Neural cell (in vitro differentiated cells): Measurements from ENCODE around the gene HTD2. TPM values are rescaled to one million over a fixed set of nuclear protein-coding genes. Genes with fewer than 3 reads are reported as not detected.
"Not testable (repeated sequence)": the region's sequence is repeated elsewhere in the genome, so short reads cannot be mapped to it uniquely, and the experiment has no call there.

Experiments
- H2AFZ ChIP-seq: fragments of 200-600, 300-800 bp; sonication (generic), shearing (Covaris generic); 2 replicates; pipeline ENCODE4 v1.6.0; 2014; ENCODE audit warnings: low read depth, mild to moderate bottlenecking, antibody characterized with exemption, low read length, moderate library complexity
- H3F3A ChIP-seq: fragments of 200-600 bp; shearing (Covaris generic); 2 replicates; pipeline ENCODE4 v1.6.1; 2016; ENCODE audit warnings: mild to moderate bottlenecking, moderate library complexity, mixed read lengths, antibody characterized with exemption, low read length; ENCODE audit not compliant: insufficient read depth, poor library complexity, severe bottlenecking
- H3K27ac ChIP-seq: fragments of 200-600, 300-800 bp; sonication (generic), shearing (Covaris generic); 2 replicates; pipeline ENCODE4 v1.5.1; 2014; ENCODE audit warnings: mild to moderate bottlenecking, low read length, moderate library complexity
- H3K27me3 ChIP-seq: fragments of 300-800, 200-600 bp; sonication (generic), shearing (Covaris generic); 2 replicates; pipeline ENCODE4 v1.6.0; 2014; ENCODE audit warnings: mild to moderate bottlenecking, low read depth, low read length, moderate library complexity; ENCODE audit not compliant: insufficient read depth
- H3K36me3 ChIP-seq: fragments of 300-800, 200-600 bp; sonication (generic), shearing (Covaris generic); 2 replicates; pipeline ENCODE4 v1.5.1; 2014; ENCODE audit warnings: mild to moderate bottlenecking, antibody characterized with exemption, low read length, moderate library complexity; ENCODE audit not compliant: insufficient read depth
- H3K4me2 ChIP-seq: fragments of 300-800, 200-600 bp; sonication (generic), shearing (Covaris generic); 2 replicates; pipeline ENCODE4 v1.6.0; 2014; ENCODE audit warnings: mild to moderate bottlenecking, low read length
- H3K4me3 ChIP-seq: fragments of 300-800, 200-600 bp; sonication (generic), shearing (Covaris generic); 2 replicates; pipeline ENCODE4 v1.5.1; 2014; ENCODE audit warnings: mild to moderate bottlenecking, low read length, moderate library complexity
- H3K79me2 ChIP-seq: fragments of 200-600 bp; shearing (Covaris generic); replicated peaks from 2 replicates; pipeline ENCODE4 v1.6.0; 2014; ENCODE audit warnings: mild to moderate bottlenecking, low read length, moderate library complexity; ENCODE audit not compliant: insufficient read depth
- H3K9ac ChIP-seq: fragments of 300-800, 200-600 bp; sonication (generic), shearing (Covaris generic); 2 replicates; pipeline ENCODE4 v1.6.1; 2016; ENCODE audit warnings: mild to moderate bottlenecking, low read length, mixed read lengths
- H3K9me2 ChIP-seq: fragments of 200-600 bp; shearing (Covaris generic); 2 replicates; pipeline ENCODE4 v1.6.1; 2016; ENCODE audit warnings: mild to moderate bottlenecking, low read length, mixed read lengths; ENCODE audit not compliant: insufficient read depth
- H3K9me3 ChIP-seq: fragments of 200-600, 300-800 bp; sonication (generic), shearing (Covaris generic); 2 replicates; pipeline ENCODE4 v1.6.1; 2016; ENCODE audit warnings: mild to moderate bottlenecking, mixed run types, low read length, moderate library complexity, mixed read lengths
- H4K20me1 ChIP-seq: fragments of 200-600 bp; shearing (Covaris generic); 2 replicates; pipeline ENCODE4 v1.6.1; 2016; ENCODE audit warnings: mild to moderate bottlenecking, mixed run types; ENCODE audit not compliant: insufficient read depth
- CTCF ChIP-seq: fragments of 450-650 bp; IDR thresholded peaks from 2 replicates; pipeline ENCODE4 v1.5.1; 2014; ENCODE audit warnings: antibody characterized with exemption, mild to moderate bottlenecking, moderate library complexity; ENCODE audit not compliant: poor library complexity, severe bottlenecking
- EP300 ChIP-seq: fragments of 450-650 bp; conservative IDR thresholded peaks from 2 replicates; pipeline ENCODE4 v1.6.1; 2014; ENCODE audit warnings: antibody characterized with exemption, mild to moderate bottlenecking, moderate library complexity; ENCODE audit not compliant: poor library complexity, severe bottlenecking
- EZH2 ChIP-seq: fragments of 200-600, 300-800 bp; shearing (Covaris generic), sonication (generic); IDR thresholded peaks from 2 replicates; pipeline ENCODE4 v1.6.1; 2014; ENCODE audit warnings: antibody characterized with exemption, low read length, borderline replicate concordance, mild to moderate bottlenecking; ENCODE audit not compliant: insufficient read depth, poor library complexity, severe bottlenecking
- MXI1 ChIP-seq: fragments of 450-650 bp; conservative IDR thresholded peaks from 2 replicates; pipeline ENCODE4 v1.6.1; 2014; ENCODE audit warnings: antibody characterized with exemption, mild to moderate bottlenecking; ENCODE audit not compliant: poor library complexity, severe bottlenecking
- POLR2AphosphoS5 ChIP-seq: IDR thresholded peaks from 2 replicates; pipeline ENCODE4 v1.6.1; 2012
- RAD21 ChIP-seq: fragments of 450-650 bp; conservative IDR thresholded peaks from 2 replicates; pipeline ENCODE4 v1.6.1; 2014; ENCODE audit warnings: antibody characterized with exemption, mild to moderate bottlenecking, moderate library complexity
- REST ChIP-seq: IDR thresholded peaks from 2 replicates; pipeline ENCODE4 v1.6.1; 2012; ENCODE audit warnings: borderline replicate concordance
- SMC3 ChIP-seq: fragments of 450-650 bp; conservative IDR thresholded peaks from 2 replicates; pipeline ENCODE4 v1.6.1; 2014; ENCODE audit warnings: antibody characterized with exemption, mild to moderate bottlenecking, moderate library complexity; ENCODE audit not compliant: poor library complexity
- TAF1 ChIP-seq: IDR thresholded peaks from 2 replicates; pipeline ENCODE4 v1.6.1; 2012; ENCODE audit warnings: low read depth
- polyA plus RNA-seq: library from polyadenylated mRNA; depleted of rRNA; stranded (reverse); fragments of >200 nt; gene quantifications from 2 replicates; pipeline ENCODE4 v1.2.3, GENCODE V29; 2014

Gene HTD2
- polyA plus RNA-seq, 1 donor from 2014 or later: 19.0 TPM

GRCh38 chr3:58272891-58273290 is 33.4 kb upstream of the HTD2 start:
- Histone ChIP-seq H3K9me2 (no peaks in the 10 kb centered on the region), H3K79me2 (no peaks in the 10 kb centered on the region), H3K4me3 (no peak overlapping the region), H3K27me3 (no peaks in the 10 kb centered on the region), H3K9me3 (no peaks in the 10 kb centered on the region), H4K20me1 (no peaks in the 10 kb centered on the region), H3K27ac (no peak overlapping the region), H3K9ac (no peak overlapping the region), H3F3A (no peaks in the 10 kb centered on the region), H3K36me3 (no peaks in the 10 kb centered on the region), H3K4me2 (no peak overlapping the region), H2AFZ (no peak overlapping the region)
- no peak for TF ChIP-seq RAD21
- TF ChIP-seq MXI1: no peak
- TF ChIP-seq EZH2: no peak
- no peak for TF ChIP-seq SMC3
- TF ChIP-seq TAF1: no peak
- TF ChIP-seq EP300: no peak
- TF ChIP-seq REST: no peak
- TF ChIP-seq POLR2AphosphoS5: no peak
- TF ChIP-seq CTCF: no peak

DNA sequence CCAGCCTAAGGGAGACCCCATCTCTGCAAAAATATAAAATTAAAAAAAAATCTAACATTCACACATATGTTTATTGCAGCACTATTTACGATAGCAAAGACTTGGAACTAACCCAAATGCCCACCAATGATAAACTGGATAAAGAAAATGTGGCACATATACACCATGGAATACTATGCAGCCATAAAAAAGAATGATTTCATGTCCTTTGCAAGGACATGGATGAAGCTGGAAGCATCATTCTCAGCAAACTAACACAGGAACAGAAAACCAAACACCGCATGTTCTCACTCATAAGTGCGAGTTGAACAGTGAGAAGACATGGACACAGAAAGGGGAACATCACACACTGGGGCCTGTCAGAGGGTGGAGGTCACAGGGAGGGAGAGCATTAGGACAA is 33.0 kb upstream of the HTD2 start:
- H3K36me3 ChIP-seq, H3K9me3 ChIP-seq, H3F3A ChIP-seq, H3K4me2 ChIP-seq, H3K9me2 ChIP-seq, H3K9ac ChIP-seq, H3K27me3 ChIP-seq, H4K20me1 ChIP-seq, H3K4me3 ChIP-seq, H3K79me2 ChIP-seq, H3K27ac ChIP-seq, H2AFZ ChIP-seq: not testable (repeated sequence)

DNA sequence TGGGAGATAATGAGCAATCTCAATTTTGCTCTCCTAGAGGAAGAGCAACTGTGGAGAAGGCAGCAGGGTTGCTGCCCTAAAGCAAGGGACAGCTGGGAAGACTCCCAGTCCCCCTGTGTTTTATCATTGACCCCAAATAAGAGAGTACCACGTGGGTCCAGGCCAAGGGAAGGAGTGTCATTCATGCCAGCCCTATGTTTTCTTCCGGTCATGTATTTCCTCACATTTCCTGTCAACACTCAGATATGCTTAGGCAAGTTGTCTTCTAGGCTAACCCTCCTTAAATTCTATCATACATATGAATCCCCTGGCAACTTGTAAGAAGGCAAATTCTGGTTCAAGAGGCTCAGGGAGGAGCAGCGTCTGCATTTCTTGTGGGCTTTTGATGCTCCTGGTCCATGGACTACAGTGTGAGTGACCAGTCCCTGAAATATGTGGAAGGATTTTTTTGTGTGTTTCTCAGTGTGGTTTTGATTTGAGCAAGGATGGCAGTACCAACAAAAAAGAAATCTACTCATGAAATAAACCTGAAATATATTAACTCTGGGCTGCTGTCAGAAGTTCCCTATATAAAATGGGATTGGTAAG is 32.2 kb upstream of the HTD2 start:
- no peak overlapping the region for H3K4me2 ChIP-seq

More for the DNA sequence above, 32.2 kb upstream of the HTD2 start:
- TF ChIP-seq EP300: no peak
- no peak for TF ChIP-seq TAF1
- no peak for TF ChIP-seq RAD21
- no peak for TF ChIP-seq POLR2AphosphoS5
- no peak for TF ChIP-seq EZH2
- no peak for TF ChIP-seq REST
- TF ChIP-seq SMC3: no peak
- TF ChIP-seq MXI1: no peak
- TF ChIP-seq CTCF: no peak
- no peaks in the 10 kb centered on the region for H3K9me2 ChIP-seq
- H2AFZ ChIP-seq: no peak overlapping the region
- no peaks in the 10 kb centered on the region for H3F3A ChIP-seq
- H3K9me3 ChIP-seq: no peaks in the 10 kb centered on the region
- H3K9ac ChIP-seq: no peak overlapping the region
- H3K4me3 ChIP-seq: no peak overlapping the region
- no peaks in the 10 kb centered on the region for H3K36me3 ChIP-seq
- H3K79me2 ChIP-seq: no peaks in the 10 kb centered on the region
- no peaks in the 10 kb centered on the region for H4K20me1 ChIP-seq
- H3K27me3 ChIP-seq: no peaks in the 10 kb centered on the region
- no peak overlapping the region for H3K27ac ChIP-seq
